Cardiac septum (tissue), 1 donor: Measurements from ENCODE around the gene RALB. TPM values are rescaled to one million over a fixed set of nuclear protein-coding genes. Genes with fewer than 3 reads are reported as not detected.
"Not testable (repeated sequence)": the region's sequence is repeated elsewhere in the genome, so short reads cannot be mapped to it uniquely, and the experiment has no call there.

ENCODE experiments used
- DNase-seq: peaks from one replicate; pipeline ENCODE4 v3.0.0-alpha.2; 2020; ENCODE audit warnings: low spot score
- intact Hi-C: fragments of 100-400 bp; cut with DNase I; formaldehyde crosslinking; loops from one replicate; pipeline ENCODE4 v1.14.0; 2022
- total RNA-seq: library from RNA; stranded (reverse); fragmentation: NEBNext Ultra II Directional; extraction: Animal tissue kit (Norgen Biotek cat#: 25700); gene quantifications from one replicate; pipeline ENCODE4 v1.2.1, GENCODE V29; 2021
- donor health status: DM: no; HTN: no; CAD: no.

RALB gene
- total RNA-seq, 1 donor from 2014 or later, result 49.9 TPM

DNA sequence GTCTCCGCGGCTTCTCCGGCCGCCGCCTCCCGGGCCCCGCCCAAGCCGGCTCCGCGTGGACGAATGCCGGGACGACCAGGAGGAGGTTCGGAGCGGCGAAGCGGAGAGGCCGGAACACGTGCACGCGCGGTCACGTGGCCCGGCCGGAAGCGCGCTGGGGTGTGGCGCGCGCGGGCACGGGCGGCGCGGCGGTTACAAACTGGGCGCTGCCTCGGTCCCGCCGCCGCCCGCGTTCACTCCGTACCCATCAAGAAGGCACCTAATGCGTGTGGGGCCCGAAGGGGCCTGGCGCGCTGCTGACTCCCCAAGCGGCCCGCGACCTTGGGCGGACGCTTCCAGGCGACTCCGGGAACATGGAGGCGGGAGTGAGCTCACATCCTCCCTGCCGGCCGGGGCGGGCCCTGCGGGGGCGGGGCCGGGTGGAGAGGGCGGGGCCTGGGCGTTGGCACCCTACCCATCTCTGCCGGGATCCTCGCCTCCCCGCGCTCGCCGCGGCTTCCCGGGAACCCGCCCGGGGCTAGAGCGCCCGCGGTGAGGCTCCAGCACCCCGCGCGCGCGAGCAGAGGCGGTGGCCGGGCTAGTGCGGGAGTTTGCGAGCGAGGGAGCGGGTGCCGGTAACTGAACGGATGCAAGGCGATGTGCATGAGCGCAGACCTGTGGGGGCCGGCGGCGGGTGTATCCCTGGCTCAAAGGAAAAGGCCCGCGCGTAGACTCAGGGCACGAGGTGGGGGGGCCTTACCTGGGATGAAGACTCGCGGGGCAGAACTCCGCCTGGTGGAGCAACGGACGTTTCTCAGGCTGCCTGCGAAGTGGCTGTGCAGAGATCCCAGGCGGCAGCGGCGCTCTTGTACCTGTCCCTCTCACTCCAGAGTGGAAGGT lies 29.4 kb upstream of the RALB start, which contains the start of gene TMEM185B:
TSS of gene TMEM185B (minus strand) at position 367 of the 879 bp plus-strand sequence. CDS start 424 bp downstream, outside the sequence.
- peak; percentile 98 for DNase-seq
- intact Hi-C loops, result loop anchor here (1.0 to 5.0 kb wide), 2 partner anchors 29 to 89 kb away; partner anchors contain the start of gene RALB

DNA sequence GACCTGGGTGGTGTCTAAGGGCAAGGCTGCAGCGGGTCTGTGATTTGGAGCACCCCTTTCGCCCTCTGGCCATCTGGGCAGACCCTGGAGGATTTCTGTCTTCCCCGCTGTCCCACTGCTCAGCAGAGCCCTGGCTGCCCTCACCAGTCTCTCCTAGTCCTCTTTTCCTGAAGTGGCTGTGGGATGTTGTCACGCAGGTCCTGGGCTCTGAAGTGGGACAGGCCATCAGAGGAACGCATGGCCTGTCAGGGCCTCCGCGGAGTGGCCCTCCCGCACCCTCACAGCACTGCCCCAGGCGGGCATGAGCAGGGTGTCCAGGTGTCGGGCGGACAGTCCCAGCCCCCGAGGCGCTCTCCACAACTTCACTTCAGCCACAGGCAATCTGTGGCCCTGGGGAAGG lies 28.4 kb upstream of the RALB start:
- intact Hi-C loops, result loop anchor here (5.0 kb wide), 1 partner anchor 88 kb away; no protein-coding TSS in a partner anchor
- DNase-seq, result peak; percentile 75

DNA sequence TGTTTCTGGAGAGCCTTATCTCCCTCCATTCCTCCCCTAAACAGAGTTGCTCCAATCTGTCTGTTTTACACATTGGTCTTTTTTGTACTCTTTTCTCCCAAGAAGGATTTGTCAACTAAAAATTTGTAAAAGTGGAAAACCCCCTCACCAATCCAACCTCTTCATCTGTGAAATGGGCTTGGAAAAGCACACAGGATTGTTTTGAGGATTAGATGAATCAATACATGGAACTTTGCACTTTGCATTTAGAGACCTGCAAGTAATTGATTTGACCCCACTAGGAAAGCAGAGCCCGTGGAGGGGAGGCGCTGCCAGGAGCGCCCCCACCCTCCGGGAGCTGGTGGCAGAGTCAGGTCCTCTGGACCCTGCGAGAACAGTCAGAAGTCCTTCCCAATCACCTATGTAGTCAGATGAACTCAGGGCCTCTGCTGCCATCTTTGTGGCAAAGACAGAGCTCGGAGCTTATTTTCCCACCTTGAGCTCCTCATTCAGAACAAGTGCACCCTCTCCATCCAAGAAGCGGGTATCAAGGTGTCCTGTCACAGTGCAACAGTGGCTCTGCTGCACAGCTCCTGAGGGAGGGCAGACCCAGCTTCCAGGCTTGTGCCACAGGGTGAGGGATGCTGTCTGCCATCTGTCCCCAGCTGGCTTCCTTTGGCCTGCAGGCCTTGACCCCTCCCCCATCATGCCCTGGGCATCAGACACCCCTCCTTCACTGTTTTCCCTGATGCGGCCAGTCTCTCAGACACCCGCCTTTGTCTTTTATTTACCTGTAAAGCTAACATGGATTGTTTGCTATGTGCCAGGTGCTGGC lies 27.7 kb upstream of the RALB start:
- peak; percentile 72 for DNase-seq
- intact Hi-C loops, result loop anchor here (5.0 kb wide), 1 partner anchor 87 kb away; no protein-coding TSS in a partner anchor

DNA sequence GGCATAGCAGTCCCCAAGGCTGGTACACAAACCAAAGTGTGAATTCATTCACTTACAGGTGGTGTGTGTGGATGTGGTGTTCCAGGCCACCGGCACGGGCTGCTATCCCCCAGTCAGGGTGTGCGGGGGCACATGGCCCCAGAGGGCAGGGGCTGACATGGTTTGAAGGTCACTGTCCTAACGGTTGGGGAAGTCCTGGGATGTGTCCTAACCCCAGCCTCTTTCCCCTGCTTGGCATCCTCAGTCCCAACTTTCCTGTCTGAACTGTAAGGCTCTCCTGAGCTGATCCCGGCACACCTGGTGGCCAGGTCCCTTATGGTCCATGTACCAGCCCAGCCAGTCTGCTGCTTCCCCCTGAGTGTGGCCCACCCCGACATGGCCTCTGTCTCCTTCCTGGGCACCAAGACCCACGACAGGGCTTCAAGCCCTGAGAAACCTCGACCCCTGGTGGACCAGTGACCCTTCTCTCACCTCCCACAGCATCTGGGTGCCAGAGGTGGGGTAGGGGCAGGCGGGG lies 27.0 kb upstream of the RALB start:
- DNase-seq, result peak; percentile 56
- intact Hi-C loops, result no loop called here

DNA sequence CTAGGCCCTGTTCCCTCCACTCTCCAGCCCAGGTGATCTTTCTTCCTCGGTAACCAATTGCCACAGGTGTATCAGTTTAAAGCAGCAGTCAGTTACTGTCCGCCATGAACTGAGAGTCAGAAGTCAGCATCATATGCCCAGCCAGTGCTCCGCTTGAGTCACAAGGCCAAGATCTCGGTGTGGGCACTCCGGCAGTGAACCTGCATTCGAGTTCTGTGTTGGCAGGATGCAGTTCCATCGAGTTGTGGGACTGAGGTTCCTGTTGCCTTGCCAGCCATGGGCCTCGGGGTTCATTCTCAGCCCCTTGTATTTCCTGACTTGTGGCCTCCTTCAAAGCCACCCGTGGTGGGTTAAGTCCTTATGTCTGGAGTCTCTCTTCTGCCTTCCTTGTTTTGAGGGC lies 26.3 kb upstream of the RALB start:
- DNase-seq, result peak; percentile 47
- intact Hi-C loops, result no loop called here

DNA sequence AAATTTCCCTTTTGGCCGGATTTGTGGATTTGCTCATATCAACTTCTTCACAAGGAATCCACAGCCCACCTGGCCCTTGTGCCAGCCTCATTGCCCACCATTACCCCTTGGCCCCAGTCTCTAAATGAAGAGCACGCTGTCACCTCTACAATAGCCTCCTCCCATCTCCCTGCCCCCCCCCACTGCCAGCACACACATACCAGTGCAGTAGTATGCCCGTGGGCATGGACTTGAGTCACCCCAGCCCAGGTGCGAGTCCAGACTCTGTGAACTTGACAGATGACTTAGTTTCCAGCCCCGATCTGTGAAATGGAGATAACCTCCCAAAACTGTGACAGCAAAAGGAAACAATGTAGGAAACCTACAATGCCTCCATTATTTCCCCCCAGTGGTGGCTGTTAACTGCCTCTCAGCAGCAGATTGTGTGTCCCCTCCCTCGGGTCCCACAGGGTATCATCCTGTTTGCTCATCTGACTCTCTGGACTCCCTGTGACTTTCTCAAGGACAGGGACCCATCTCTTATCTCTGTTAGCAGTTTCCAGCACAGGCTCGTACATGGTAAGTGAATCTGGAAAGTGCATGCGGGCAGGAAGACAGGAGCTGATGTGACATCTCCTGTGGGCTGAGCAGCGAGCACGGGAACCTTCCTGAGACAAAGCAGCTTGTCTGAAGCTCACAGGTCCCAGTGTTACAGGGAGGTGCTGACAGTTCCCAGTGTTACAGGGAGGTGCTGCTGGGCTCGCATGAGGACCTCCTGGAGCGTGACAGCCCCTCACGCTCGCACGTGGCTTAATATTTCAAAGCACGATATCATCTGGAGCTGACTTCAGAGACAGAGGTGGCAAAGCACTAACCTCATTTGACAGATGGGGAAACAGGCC lies 25.3 kb upstream of the RALB start:
- intact Hi-C loops, result no loop called here
- DNase-seq, result peak; percentile 49

DNA sequence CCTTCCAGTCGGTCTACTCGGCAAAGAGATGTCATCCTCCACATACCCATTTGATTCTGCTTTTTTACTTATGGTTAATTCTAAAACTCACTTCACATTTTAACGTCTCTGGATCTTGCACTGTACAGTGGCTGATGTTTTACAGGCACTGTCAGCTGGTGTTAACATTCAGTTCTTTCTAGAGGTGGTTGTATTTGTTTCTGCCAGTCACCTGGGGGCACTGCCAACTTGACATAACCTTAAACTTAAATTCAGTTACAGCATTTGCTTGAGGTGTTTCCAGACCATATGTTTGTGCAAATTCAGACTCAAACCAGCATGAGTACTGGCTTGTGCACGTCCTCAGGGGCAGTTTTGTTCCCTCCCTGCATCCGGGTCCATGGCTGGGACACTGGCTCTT lies 24.1 kb upstream of the RALB start:
- intact Hi-C loops, result no loop called here
- DNase-seq, result peak; percentile 20

DNA sequence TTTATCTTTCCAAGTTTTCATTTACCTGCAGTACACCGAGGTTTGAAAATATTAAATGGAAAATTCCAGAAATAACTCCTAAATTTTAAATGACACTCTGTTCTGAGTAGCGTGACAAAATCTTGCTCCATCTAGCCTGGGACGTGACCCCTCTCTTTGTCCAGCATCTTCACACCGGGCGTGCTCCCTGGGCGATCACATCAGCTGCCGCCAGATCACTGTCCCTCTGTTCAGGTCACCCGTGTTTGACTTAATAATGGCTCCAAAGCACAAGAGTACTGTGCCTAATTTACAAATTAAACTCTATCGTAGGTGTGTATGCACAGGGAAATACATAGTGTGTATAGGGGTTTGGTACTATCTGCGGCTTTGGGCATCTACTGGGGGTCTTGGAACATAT lies 23.3 kb upstream of the RALB start:
- intact Hi-C loops, result no loop called here
- DNase-seq, result no peak

DNA sequence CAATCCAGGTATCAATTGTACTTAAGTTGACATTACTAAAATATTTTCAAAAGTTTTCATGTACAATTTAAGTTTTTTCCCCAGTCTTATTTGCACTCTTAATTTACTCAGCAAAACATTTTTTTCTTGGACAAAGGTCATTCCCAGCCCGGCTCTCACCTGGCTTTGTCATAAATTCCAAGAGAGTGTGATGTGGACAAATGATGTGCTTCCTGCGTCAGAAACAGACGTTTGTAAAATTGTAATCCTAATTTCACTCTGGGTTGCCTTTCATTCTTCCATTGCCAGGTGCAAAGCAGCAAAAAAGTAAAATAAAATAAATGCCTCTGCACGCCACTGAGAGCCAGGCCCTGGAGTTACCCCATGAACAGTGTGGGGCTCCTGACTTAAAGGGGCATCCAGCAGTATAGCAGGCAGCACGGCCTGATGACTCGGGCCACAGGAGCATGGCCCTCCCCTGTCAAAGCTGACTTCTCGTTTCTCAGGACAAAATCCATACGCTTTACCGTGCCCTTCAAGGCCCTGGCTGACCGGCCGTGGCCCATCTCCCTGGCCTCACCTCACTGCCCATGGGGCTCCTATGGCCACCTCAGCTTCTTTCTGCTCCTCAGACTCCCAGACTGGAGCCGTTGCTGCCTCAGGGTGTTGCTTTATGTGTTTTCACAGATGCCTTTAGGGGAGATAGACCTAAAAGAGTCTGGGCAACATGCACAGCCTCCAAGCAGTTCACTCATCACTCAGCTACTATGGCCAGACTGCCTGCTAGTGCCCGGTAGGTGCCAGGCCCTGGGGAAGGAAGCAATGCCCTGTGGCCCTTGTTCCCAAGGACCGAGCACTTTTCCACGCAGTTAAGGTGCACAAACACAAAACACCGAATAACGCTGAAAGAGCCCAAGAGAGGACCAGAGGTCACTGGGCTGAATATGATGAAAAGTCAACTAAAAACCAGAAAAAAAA lies 21.9 kb upstream of the RALB start:
- DNase-seq, result peak; percentile 59
- intact Hi-C loops, result no loop called here

DNA sequence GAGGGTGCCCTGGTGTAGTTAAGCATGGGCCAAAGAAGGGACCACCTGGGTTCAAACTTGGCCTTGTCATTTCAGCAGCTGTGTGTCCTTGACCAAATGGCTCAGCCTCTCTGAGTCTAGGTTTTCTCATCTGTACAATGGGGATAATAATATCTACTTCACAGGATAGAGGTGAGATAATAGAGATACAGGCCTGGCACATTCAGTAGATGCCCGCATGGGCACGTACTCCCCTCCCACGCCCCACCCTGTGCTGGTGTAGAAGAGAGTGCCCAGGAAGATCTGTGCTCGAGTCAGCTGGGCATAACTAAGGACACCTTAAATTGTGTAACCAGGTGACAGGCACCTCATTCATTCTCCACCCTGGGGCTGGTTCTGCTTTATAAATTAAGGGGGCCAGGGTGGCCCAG lies 21.1 kb upstream of the RALB start:
- DNase-seq, result no peak
- intact Hi-C loops, result no loop called here

DNA sequence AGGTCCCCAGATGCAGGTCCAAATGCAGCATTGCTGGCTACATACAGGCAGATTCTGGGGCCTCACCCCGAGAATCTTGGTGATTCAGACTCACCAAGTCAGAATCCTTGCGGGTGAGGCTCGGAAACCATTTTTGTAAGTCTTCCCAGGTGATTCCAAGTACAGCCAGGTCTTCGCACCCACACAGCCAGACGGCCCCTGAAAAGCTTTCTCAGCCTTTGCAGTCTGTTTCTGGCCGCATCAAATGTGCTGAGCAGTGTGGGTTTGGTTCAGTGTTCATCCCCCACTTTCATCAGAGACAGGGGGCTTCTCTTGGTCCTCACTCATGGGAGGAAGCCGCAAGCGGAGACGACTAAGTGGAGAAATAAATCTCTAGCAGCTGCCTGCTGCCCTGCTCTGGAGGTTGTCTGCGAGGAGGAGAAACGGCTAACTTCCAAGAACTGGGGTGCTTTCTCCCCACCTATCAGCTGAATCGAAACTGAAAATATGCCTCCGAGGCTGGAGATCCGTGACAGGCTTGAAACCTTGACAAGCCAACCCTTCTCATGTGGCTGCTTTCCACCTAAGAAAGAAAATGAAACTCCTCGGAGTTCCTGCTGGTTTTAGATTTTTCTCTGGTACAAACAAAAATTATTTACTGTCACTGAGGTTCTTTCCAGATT lies 20.5 kb upstream of the RALB start:
- peak; percentile 72 for DNase-seq
- intact Hi-C loops, result no loop called here

DNA sequence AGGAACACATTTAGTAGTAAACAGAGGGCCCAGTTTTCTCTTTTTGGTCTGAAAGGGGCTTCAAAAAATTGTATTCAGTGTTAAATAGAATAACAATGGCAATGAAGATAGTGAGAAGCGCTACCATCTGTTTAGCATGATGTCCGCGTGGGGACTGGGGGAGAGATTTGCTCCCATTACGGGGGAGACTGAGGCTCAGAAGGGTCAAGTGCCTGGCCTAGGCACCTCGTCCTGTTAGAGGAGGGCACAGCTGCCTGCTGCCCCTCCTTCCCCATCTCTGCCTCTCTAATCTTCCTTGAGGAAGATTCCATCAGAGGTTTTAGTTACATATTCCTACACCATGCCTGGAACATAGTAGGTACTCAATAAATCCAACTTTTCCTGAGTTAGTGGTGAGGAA lies 19.4 kb upstream of the RALB start:
- no peak for DNase-seq
- intact Hi-C loops, result no loop called here

DNA sequence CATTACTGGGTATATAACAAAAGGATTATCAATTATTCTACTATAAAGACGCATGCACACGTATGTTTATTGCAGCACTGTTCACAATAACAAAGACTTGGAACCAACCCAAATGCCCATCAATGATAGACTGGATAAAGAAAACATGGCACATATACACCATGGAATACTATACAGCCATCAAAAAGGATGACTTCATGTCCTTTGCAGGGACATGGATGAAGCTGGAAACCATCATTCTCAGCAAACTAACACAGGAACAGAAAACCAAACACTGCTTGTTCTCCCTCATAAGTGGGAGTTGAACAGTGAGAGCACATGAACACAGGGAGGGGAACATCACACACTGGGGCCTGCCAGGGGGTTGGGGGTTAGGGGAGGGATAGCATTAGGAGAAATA lies 17.5 kb upstream of the RALB start:
- intact Hi-C loops, DNase-seq: not testable (repeated sequence)

DNA sequence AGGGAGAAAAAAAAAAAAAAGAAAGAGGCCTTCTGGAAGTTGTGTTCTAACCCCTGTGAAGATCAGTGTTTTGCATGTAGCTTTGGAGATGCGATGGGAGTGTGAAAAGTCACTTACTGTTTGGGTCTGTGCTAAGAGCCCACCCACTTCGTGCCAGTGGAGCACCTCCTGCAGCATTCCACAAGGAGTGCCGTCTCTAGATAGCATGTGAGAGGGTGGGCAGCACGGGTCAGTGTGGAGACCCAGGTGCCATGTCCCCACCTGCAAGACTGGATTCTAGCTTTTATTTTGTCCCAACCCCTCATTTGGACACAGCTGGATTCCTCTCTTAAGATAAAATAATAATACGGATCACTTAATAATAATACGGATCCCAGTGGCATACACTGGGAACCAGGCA lies 17.0 kb upstream of the RALB start:
- intact Hi-C loops, result no loop called here
- DNase-seq, result no peak

DNA sequence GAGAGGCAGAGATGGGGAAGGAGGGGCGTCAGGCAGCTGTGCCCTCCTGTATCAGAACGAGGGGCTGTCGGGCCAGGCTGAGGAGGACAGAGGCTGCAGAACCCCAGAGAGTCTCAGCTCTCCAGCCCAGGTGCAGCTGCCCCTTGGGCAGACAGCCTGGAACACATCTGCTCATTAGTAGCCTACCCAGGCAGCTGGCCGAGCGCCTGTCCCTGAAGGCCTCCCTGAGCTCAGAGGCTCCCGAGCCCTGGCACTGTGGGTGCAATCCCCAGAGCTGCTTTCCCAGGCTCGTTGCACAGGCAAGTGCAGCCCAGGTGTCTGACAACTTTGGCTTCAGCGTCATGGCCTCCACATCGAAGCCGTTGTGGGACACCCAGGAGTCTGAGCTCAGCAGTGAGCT lies 16.3 kb upstream of the RALB start:
- DNase-seq, result peak; percentile 60
- intact Hi-C loops, result no loop called here

DNA sequence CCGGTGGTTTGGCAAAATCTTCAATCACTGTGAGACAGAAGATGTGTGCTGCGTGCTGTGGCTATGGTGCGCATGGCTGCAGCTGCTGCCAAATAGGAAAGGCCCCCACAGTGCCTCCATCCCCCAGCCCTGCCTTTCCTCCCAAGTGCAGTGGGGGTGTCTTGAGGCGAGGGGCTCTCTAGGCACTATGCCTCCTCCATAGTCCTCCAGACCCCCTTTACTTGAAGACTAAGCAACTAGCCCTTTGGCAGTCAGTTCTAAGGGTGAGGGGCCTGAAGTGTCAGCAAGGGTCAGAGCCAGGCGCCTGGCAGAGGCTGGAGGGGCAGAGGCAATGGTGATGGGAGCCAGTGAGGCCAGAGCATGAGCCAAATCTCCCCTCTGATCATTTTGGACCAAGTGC lies 15.9 kb upstream of the RALB start:
- intact Hi-C loops, result no loop called here
- peak; percentile 47 for DNase-seq

DNA sequence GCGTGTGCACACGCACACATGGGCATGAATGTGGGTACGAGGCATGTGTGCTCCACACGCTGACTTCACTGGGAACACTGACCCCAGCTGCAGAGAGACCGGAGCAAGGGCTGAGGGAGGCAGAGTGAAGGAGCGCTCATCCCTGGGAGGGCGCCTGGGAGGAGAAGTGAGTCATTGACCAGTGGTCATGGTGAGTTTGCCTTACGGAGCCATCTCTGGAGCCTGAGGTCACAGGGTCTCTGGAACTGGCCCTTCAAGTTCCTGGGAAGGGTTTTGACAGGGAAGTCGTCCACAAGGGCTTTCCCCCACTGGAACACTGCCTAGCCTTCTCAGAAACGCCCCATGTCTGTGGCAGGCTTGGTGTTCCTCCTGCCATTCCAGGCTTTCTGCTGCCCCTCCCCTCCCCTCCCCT lies 15.2 kb upstream of the RALB start:
- intact Hi-C loops, result no loop called here
- DNase-seq, result peak; percentile 70
